Testis (tissue), 5 donors: ENCODE measurements around the gene MMP10. TPM values are rescaled to one million over a fixed set of nuclear protein-coding genes. Genes with fewer than 3 reads are reported as not detected.

Experiments used
- DNase-seq: peaks from one replicate; pipeline ENCODE4 v3.0.0-alpha.2; 2019
- H3K27ac ChIP-seq, 2 donors: fragments of 200-600 bp; sonication (generic); one replicate each; pipeline ENCODE4 v1.5.1; 2019
- H3K27me3 ChIP-seq: fragments of 200-600 bp; sonication (generic); one replicate; pipeline ENCODE4 v1.5.1; 2019
- H3K36me3 ChIP-seq: fragments of 200-600 bp; sonication (generic); one replicate; pipeline ENCODE4 v1.5.1; 2017; ENCODE audit warnings: low read depth; ENCODE audit errors: missing control alignments
- H3K4me1 ChIP-seq: fragments of 200-600 bp; sonication (generic); one replicate; pipeline ENCODE4 v1.5.1; 2019
- H3K4me3 ChIP-seq, 2 donors: fragments of 200-600 bp; sonication (generic); one replicate each; pipeline ENCODE4 v1.5.1; 2017 to 2019
- H3K9me3 ChIP-seq: fragments of 200-600 bp; sonication (generic); one replicate; pipeline ENCODE4 v1.5.1; 2017
- POLR2A ChIP-seq: fragments of 450-650 bp; IDR thresholded peaks from one replicate; pipeline ENCODE4 v1.6.1; 2017; ENCODE audit warnings: antibody characterized with exemption, mild to moderate bottlenecking, moderate library complexity
- WGBS, 2 donors: methylation state at CpG; one replicate each; pipeline ENCODE4 v1.1.5; 2018; 5-methylcytosine and 5-hydroxymethylcytosine counted together
- intact Hi-C: fragments of 100-400 bp; cut with DNase I; formaldehyde crosslinking; loops from one replicate; pipeline ENCODE4 v1.15.1; 2023; ENCODE audit warnings: low total_unique reads
- long read RNA-seq, 2 donors: transcript quantifications; one replicate each; lab custom pipeline, GENCODE V29; 2026
- polyA plus RNA-seq: library from polyadenylated mRNA; stranded (reverse); fragments of 350-450 nt; fragmentation: Illumina TruSeq; extraction: RNeasy Lipid Tissue Mini Kit (QIAGEN cat#74804); gene quantifications from one replicate; pipeline ENCODE4 v1.2.3, GENCODE V29; 2014; ENCODE audit warnings: low read depth, low replicate concordance; ENCODE audit not compliant: insufficient read depth
- total RNA-seq, 2 donors: library from RNA; depleted of rRNA; stranded (reverse); fragments of >200 nt; gene quantifications; one replicate each; pipeline ENCODE4 v1.2.3, GENCODE V29; 2016
- TF ChIP-seq, protein P1 (sequence below), 3 experiments: fragments of 450-650 bp in 2 of 3; fragments of 200-600 bp in 1 of 3; sonication (generic) in 1 of 3; IDR thresholded peaks; one replicate each; pipeline ENCODE4 v1.5.1; 2016 to 2019; ENCODE audit warnings: antibody characterized with exemption in 3 of 3, mild to moderate bottlenecking in 2 of 3, moderate library complexity in 1 of 3

MMP10 gene
- total RNA-seq (under 1 TPM; 0.19 to 0.39 TPM), polyA plus RNA-seq (1.1 TPM)
- long read RNA-seq, donor 1: 0 reads
- long read RNA-seq, donor 2: 0 reads

DNA sequence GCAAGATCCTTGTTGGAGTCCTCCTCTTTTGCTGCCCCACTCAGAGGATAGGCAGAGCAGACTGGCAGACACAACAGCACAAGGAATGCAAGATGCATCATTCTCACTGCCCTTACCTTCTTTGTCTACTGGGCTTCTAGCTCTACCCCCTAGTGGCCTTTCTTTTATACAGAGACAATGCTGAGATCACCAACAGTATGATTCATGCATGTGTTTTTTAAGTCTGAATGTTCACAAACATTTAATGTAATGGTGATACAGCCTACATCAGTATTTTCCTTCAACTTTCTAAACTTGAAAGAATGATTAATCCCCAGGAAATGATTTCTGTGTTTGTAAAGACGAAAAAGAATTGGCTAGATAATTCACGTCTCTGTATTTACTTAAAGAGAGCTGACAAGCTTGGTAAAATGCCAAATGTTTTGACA is at the start of gene MMP10:
TSS of gene MMP10 (minus strand) at position 138 of the 428 bp plus-strand sequence. CDS start at position 101, 37 bp downstream.
- H3K36me3 ChIP-seq: no peaks in the 10 kb centered on the region
- no peaks in the 10 kb centered on the region for H3K27me3 ChIP-seq
- H3K4me1 ChIP-seq: no peaks in the 10 kb centered on the region
- 51% methylated on average over 2 of the region's 2 CpGs for WGBS, 2 donors
- no peak within 1 kb of the TSS for H3K4me3 ChIP-seq
- no peak for DNase-seq
- intact Hi-C loops: no loop called here
- H3K27ac ChIP-seq: no peak within 1 kb of the TSS
- TF ChIP-seq, protein P1, sequence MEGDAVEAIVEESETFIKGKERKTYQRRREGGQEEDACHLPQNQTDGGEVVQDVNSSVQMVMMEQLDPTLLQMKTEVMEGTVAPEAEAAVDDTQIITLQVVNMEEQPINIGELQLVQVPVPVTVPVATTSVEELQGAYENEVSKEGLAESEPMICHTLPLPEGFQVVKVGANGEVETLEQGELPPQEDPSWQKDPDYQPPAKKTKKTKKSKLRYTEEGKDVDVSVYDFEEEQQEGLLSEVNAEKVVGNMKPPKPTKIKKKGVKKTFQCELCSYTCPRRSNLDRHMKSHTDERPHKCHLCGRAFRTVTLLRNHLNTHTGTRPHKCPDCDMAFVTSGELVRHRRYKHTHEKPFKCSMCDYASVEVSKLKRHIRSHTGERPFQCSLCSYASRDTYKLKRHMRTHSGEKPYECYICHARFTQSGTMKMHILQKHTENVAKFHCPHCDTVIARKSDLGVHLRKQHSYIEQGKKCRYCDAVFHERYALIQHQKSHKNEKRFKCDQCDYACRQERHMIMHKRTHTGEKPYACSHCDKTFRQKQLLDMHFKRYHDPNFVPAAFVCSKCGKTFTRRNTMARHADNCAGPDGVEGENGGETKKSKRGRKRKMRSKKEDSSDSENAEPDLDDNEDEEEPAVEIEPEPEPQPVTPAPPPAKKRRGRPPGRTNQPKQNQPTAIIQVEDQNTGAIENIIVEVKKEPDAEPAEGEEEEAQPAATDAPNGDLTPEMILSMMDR (IDR thresholded peaks at IDR 0.05): no peak
- no peak for TF ChIP-seq POLR2A
- H3K9me3 ChIP-seq: no peaks in the 10 kb centered on the region

DNA sequence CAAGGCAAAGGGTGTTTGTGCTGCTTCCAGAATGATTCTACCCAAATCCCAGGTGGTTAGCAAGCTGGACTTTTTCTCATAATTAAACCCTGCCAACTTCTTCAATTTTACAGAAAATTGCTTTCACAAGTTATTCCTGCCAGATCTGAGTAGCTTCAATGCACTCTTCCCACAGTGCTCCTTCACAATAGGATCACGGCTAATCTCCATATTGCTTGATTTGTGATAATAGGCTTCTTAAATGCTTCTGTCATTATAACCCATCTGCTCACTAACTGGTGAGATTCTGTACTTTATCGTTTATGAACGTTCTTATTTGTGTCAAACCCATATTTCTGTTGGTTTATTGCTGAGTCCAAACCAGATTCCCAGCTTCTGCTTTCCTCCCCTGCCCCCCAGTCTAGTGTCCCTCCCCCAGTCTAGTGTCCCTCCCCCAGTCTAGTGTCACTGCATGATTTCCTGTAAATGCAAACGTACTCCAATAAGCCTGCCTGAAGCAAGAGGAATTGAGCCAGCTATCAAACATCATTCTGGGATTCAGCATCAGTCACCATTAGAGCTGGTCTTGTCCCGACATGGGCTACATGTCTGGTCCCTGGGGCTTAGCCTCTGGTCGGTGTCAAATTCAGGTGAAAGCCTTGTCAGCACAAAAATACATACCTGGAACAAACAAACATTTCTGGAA is 49.0 kb upstream of the MMP10 start:
- Histone ChIP-seq H3K4me1 (no peaks in the 10 kb centered on the region), H3K27ac (no peak overlapping the region), H3K27me3 (no peaks in the 10 kb centered on the region), H3K36me3 (no peaks in the 10 kb centered on the region), H3K9me3 (no peaks in the 10 kb centered on the region), H3K4me3 (no peak overlapping the region)
- no peak for DNase-seq
- WGBS, 2 donors: 54 to 66% methylated on average over 6 of the region's 6 CpGs
- intact Hi-C loops: no loop called here
- TF ChIP-seq POLR2A: no peak
- TF ChIP-seq, protein P1 (IDR thresholded peaks at IDR 0.05): no peak

DNA sequence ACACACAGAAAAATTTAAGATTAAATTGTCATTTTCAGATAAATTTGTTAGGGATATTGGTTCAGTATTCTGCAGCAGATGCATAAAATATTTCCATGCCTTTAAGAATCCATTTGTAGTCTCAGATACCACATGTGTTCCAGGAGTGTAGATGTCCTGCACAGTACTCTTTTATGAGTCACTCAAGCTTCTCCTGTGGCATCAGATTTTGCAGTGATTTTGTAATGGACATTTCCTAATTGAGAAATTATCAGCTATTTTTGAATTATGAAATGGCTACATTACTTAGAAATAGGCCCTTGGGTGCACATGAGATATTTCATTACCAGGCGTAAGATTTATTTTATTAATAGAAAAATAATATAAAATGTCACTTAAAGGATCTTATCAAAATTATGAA is 44.1 kb upstream of the MMP10 start:
- Histone ChIP-seq H3K36me3 (no peaks in the 10 kb centered on the region), H3K4me1 (no peaks in the 10 kb centered on the region), H3K27me3 (no peaks in the 10 kb centered on the region), H3K9me3 (no peaks in the 10 kb centered on the region), H3K27ac (no peak overlapping the region), H3K4me3 (no peak overlapping the region)
- DNase-seq: no peak
- TF ChIP-seq POLR2A: no peak
- TF ChIP-seq, protein P1 (IDR thresholded peaks at IDR 0.05): no peak
- 100% methylated on average over 1 of the region's 1 CpG for WGBS, 2 donors
- intact Hi-C loops: no loop called here

DNA sequence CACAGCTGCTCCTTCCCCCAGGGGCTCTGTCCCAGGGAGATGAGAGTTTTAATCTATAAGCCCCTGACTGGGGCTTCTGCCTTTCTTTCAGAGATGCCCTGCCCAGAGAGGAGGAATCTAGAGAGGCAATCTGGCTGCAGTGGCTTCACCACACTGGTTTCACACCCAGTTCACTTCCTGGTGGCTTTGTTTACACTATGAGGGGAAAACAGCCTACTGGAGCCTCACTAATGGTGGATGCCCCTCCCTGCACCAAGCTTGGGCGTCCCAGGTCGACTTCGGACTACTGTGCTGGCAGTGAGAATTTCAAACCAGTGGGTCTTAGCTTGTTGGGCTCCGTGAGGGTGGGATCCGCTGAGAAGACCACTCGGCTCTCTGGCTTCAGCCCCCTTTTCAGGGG is 39.1 kb upstream of the MMP10 start:
- Histone ChIP-seq H3K9me3 (no peaks in the 10 kb centered on the region), H3K4me1 (no peaks in the 10 kb centered on the region), H3K4me3 (no peak overlapping the region), H3K27ac (no peak overlapping the region), H3K27me3 (no peaks in the 10 kb centered on the region), H3K36me3 (no peaks in the 10 kb centered on the region)
- TF ChIP-seq, protein P1 (IDR thresholded peaks at IDR 0.05): no peak
- TF ChIP-seq POLR2A: no peak
- intact Hi-C loops: no loop called here
- DNase-seq: no peak
- WGBS, 2 donors: 74 to 100% methylated on average over 3 to 6 of the region's 6 CpGs

DNA sequence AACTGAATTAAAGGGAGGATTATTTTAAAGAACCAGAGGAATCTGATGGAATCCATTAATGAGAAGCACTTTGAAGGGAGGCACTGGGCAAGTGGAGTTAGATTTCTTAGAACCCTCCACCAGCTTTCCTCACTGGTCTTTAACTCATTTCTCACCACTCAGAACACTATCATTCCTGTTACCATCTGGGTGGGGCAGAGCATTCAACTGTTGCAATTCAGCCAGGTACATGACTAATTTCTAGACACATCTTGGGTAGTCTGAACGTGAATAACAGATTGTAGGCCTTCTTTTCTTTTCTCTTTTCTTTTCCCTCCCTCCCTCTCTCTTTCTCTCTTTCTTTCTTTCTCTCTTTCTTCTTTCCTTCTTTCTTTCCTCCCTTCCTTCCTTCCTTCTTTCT is 33.1 kb upstream of the MMP10 start:
- no peak for TF ChIP-seq POLR2A
- TF ChIP-seq, protein P1 (IDR thresholded peaks at IDR 0.05): no peak
- no peak overlapping the region for H3K4me3 ChIP-seq
- no peak overlapping the region for H3K27ac ChIP-seq
- no peaks in the 10 kb centered on the region for H3K27me3 ChIP-seq
- H3K36me3 ChIP-seq: no peaks in the 10 kb centered on the region
- no peaks in the 10 kb centered on the region for H3K4me1 ChIP-seq
- H3K9me3 ChIP-seq: no peaks in the 10 kb centered on the region
- 85 to 86% methylated on average over 1 of the region's 1 CpG for WGBS, 2 donors
- intact Hi-C loops: no loop called here
- DNase-seq: no peak
